Activated naive CD4-positive, alpha-beta T cell treated with anti-CD3 and anti-CD28 coated beads for 36 hours (primary cell): ENCODE measurements around the gene KLHL14. TPM values are rescaled to one million over a fixed set of nuclear protein-coding genes. Genes with fewer than 3 reads are reported as not detected.

Experiments
- CTCF ChIA-PET: fragments of 350-600 bp; sonication (Branson Sonifier 250); formaldehyde crosslinking; loops from one replicate; lab custom pipeline; 2021; ENCODE audit warnings: antibody characterized with exemption; lab: Charles Lee
- DNase-seq: peaks from one replicate; pipeline ENCODE4 v3.0.0-alpha.2; 2020
- H3K27ac Mint-ChIP-seq: one replicate; pipeline ENCODE4 v1.8.0; 2021; ENCODE audit warnings: mild to moderate bottlenecking, mixed read lengths
- H3K27me3 Mint-ChIP-seq: one replicate; pipeline ENCODE4 v1.8.0; 2021; ENCODE audit warnings: low read depth, mixed read lengths
- H3K36me3 Mint-ChIP-seq: one replicate; pipeline ENCODE4 v1.8.0; 2021; ENCODE audit warnings: low read depth, mixed read lengths
- H3K4me1 Mint-ChIP-seq: one replicate; pipeline ENCODE4 v1.8.0; 2021; ENCODE audit warnings: low read depth, mixed read lengths
- H3K4me3 Mint-ChIP-seq: one replicate; pipeline ENCODE4 v1.8.0; 2021; ENCODE audit warnings: mild to moderate bottlenecking, moderate library complexity, mixed read lengths
- H3K9me3 Mint-ChIP-seq: one replicate; pipeline ENCODE4 v1.8.0; 2021; ENCODE audit warnings: mixed read lengths
- intact Hi-C: fragments of 100-400 bp; cut with micrococcal nuclease; formaldehyde crosslinking; loops from one replicate; pipeline ENCODE4 v1.15.1; 2023
- total RNA-seq, 2 experiments: library from RNA; stranded (reverse); gene quantifications; one replicate each; pipeline ENCODE4 v1.2.3, GENCODE V29; 2021

The KLHL14 gene
- total RNA-seq, 2 experiments from 2014 or later: not detected

DNA sequence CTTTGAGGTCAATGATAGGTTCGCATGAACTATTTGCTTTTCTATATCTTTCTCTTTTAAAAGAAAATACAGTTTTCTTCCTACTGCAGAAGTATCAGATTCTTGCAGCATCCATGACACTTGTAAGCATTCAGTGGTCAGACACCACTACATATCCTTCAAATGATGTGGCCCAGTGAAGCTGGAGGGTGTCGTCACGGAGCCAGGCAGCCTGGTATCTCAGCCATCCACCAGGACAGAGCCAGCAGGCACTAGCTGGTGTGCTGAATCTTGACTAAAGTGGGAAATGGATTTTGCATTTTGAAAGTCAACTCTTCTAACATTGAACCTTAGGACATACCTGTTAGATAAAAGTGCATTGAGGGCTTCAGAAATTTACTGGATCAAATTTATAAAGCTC, 5.4 kb downstream of the KLHL14 start:
- CTCF ChIA-PET: no interaction called here
- intact Hi-C loops: no loop called here
- Mint-ChIP-seq H3K36me3 (no peaks in the 10 kb centered on the region), H3K4me1 (peaks cover 14% of the 10 kb centered on the region), H3K27me3 (peaks cover 28% of the 10 kb centered on the region), H3K27ac (no peak overlapping the region), H3K9me3 (no peaks in the 10 kb centered on the region), H3K4me3 (no peak overlapping the region)
- DNase-seq: no peak

DNA sequence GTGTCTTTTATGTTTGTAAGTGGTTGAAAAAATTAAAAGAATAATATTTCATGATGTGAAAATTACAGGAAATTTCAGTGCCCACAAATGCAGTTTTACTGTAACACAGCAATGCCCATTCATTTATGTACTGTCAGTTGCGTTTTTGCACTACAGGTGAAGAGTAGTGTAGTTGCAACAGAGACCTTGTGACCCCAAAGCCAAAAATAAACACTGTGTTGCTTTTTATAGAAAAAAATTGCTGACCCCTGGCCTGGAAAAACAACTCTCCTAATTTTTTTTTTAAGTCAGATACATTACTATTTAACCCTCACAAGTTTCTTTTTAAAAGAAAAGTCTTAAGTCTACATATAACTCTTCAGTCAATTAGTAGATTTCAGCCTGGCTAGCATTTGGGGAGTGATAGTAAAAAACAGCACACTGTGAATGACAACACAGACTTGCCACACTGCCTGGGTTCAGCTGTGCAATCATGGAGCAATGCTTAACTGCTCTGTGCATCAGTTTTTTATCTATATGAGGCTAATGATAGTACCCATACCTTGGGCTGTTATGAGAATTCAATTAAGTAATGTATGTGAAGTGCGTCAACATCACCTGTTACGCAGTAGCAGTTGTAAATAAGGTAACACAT, 8.1 kb downstream of the KLHL14 start:
- no peaks in the 10 kb centered on the region for H3K9me3 Mint-ChIP-seq
- no peaks in the 10 kb centered on the region for H3K36me3 Mint-ChIP-seq
- no peak overlapping the region for H3K27ac Mint-ChIP-seq
- intact Hi-C loops: no loop called here
- CTCF ChIA-PET: no interaction called here
- no peak for DNase-seq
- H3K4me1 Mint-ChIP-seq: peaks cover 4% of the 10 kb centered on the region
- peaks cover 20% of the 10 kb centered on the region for H3K27me3 Mint-ChIP-seq
- no peak overlapping the region for H3K4me3 Mint-ChIP-seq

DNA sequence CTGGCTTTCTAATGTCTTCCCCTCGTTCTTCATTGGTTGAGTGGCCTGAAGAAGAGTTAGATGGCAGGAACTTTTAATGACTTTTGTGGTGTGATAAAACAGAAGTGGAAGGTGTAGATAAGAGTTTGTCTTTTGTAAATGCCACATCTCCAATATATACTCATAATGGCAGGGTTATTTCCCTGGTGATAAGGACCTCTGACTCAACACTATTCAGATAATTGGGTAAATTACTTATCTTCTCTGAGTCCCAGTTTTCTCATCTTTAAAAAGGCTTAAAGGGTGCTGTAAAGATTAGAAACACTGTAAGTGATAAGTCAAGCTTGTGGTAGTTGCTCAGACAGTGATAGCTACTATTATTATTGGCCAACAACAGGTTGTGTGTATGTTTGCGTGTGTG, 9.5 kb downstream of the KLHL14 start:
- Mint-ChIP-seq H3K27me3 (peaks cover 7% of the 10 kb centered on the region), H3K4me3 (no peak overlapping the region), H3K9me3 (no peaks in the 10 kb centered on the region), H3K4me1 (no peaks in the 10 kb centered on the region), H3K27ac (no peak overlapping the region), H3K36me3 (no peaks in the 10 kb centered on the region)
- DNase-seq: no peak
- CTCF ChIA-PET: no interaction called here
- intact Hi-C loops: no loop called here

DNA sequence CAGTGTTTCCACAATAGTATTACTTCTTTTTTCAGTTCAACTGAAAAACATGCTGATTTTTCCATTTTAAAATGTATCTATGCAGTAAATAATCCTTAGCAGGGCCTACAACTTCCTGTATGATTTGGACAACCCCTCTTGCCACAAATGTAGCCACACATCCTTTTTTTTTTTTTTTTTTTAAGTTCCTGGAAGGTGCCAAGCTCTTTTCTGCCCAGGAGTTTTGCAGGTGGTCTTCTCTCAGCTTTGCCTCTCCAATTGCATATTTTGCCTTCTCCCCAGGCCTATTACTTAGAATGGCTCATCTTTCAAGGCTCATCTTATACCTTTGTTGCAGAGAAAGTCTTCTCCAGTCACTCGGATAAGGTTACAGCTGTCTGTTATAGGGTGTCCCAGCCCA, 11.6 kb downstream of the KLHL14 start:
- Mint-ChIP-seq H3K36me3 (no peaks in the 10 kb centered on the region), H3K27me3 (peaks cover 7% of the 10 kb centered on the region), H3K4me3 (no peak overlapping the region), H3K9me3 (no peaks in the 10 kb centered on the region), H3K4me1 (no peaks in the 10 kb centered on the region), H3K27ac (no peak overlapping the region)
- no peak for DNase-seq
- intact Hi-C loops: no loop called here
- CTCF ChIA-PET: no interaction called here

DNA sequence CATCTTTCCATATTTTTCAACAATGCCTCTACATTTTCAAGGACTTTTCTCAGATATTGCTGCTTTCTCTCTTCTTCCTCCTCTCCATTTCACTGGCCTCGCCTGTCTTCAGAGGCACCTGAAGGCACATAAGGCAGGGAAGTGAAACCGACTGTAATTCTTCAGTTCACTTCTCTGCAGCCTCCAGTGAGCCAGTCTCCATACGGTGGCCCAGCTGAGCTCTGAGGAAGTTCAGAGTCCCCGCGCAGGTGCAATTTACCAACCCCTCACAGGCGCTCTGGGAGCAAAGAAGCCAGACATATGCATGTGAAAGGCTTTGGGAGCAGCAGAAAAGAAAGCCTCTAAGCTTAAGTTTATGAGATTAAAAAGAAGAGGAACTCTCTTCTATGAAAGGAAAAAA, 12.4 kb downstream of the KLHL14 start:
- no peak for DNase-seq
- intact Hi-C loops: no loop called here
- Mint-ChIP-seq H3K9me3 (no peaks in the 10 kb centered on the region), H3K27me3 (peaks cover 7% of the 10 kb centered on the region), H3K36me3 (no peaks in the 10 kb centered on the region), H3K4me3 (no peak overlapping the region), H3K27ac (no peak overlapping the region), H3K4me1 (no peaks in the 10 kb centered on the region)
- CTCF ChIA-PET: no interaction called here

DNA sequence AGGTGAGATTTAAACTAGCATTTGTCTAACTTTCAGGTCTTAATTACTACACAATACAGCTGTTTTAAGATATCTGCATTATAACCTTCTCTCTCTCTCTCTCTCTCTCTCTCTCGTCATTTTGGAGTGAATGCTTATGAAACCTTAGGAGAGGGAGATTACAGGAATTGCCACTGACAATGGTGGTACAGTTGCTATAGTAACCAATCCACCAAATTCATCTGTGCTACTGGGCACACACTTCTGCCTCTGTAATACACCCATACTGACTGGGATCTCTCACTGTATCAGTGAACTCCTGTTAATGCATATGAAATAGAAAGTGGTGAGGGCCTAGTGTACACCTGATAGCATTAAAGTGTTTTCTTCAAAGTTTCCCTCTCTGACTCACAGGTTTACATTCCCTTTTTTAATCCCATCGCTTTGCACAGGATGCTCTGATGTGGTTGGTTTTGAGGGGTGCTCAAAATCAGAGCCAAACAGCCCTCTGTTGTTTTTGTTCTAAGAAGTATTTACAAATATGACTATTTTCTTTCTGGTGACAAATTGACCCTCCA, 13.1 kb downstream of the KLHL14 start:
- Mint-ChIP-seq H3K9me3 (no peaks in the 10 kb centered on the region), H3K27ac (no peak overlapping the region), H3K4me3 (no peak overlapping the region), H3K27me3 (peaks cover 9% of the 10 kb centered on the region), H3K4me1 (no peaks in the 10 kb centered on the region), H3K36me3 (no peaks in the 10 kb centered on the region)
- no peak for DNase-seq
- intact Hi-C loops: loop anchor here (10.0 kb wide), 1 partner anchor 65 kb away; no protein-coding TSS in a partner anchor
- CTCF ChIA-PET: interaction anchor here (0.6 kb wide), 1 partner anchor 10 kb away, joined by 3 read pairs; no protein-coding TSS in a partner anchor

DNA sequence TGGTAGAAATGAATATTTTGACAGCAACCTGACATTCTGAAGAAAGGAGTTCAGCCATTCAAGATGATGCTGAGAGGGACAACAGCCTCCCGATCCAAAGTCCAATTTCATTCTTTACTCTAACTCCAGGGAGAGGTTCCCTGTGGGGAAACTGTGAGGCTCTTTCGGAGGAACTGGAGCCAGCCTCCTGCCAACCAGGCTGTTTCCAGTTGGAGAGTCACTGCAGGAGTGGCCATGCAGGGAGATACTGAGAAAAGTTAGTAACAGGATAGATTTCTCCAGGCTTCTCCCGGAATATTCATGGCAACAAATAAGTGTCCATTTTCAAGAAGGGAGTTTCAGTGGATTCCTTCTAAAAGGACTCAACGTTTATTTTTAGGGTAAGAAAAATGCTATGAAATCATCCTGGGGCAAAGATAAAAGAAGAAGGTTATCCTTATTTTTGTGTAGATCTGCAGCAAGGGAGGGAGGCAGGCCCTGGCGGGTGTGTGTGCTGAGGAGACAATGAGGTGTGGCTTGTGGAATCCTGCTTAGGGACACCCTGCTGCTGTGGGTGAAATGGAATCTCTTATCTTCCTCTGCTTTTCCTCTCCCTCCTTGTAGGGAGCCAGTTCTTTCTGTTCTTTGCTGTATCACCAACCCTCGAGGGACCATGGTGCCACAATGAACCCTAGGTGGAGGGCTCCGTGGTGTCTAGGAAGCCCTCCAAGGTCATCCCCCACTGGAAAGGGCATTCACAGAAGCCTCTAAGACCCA, 18.1 kb downstream of the KLHL14 start:
- Mint-ChIP-seq H3K27me3 (peaks cover 15% of the 10 kb centered on the region), H3K4me1 (no peaks in the 10 kb centered on the region), H3K36me3 (no peaks in the 10 kb centered on the region), H3K27ac (no peak overlapping the region), H3K9me3 (no peaks in the 10 kb centered on the region), H3K4me3 (no peak overlapping the region)
- no peak for DNase-seq
- intact Hi-C loops: loop anchor here (10.0 kb wide), 1 partner anchor 60 kb away; no protein-coding TSS in a partner anchor
- CTCF ChIA-PET: no interaction called here

DNA sequence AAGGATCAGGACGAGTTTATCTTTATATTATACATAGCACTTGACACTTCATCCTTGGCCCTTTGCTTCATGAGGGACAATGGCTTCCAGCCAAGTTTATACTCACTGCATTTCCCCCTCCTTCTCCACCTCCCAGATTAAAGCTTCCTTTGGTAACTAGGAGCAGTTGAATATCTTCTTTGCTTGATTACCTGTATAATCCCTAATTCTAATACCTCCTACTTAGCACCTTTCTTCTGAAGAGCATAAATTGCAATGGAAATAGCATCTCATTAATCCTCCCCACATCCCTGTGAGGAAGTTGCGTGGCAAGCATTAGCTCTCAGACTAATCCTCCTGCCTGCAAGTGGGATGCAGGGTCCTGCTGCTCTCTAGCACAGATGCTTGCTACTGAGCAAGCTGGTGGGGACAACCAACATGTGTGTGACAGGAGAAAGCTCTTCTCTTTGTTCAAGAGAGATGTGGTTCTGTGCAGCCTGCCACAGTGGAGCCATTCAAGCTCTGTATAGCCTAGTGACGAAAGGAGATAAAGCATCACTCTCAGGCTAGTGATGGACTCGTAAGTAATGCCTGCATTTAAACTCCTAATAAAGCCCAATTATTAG, 19.1 kb downstream of the KLHL14 start:
- Mint-ChIP-seq H3K4me3 (no peak overlapping the region), H3K27ac (no peak overlapping the region), H3K27me3 (peaks cover 15% of the 10 kb centered on the region), H3K4me1 (no peaks in the 10 kb centered on the region), H3K9me3 (no peaks in the 10 kb centered on the region), H3K36me3 (no peaks in the 10 kb centered on the region)
- DNase-seq: no peak
- intact Hi-C loops: loop anchor here (10.0 kb wide), 1 partner anchor 59 kb away; no protein-coding TSS in a partner anchor
- CTCF ChIA-PET: no interaction called here

DNA sequence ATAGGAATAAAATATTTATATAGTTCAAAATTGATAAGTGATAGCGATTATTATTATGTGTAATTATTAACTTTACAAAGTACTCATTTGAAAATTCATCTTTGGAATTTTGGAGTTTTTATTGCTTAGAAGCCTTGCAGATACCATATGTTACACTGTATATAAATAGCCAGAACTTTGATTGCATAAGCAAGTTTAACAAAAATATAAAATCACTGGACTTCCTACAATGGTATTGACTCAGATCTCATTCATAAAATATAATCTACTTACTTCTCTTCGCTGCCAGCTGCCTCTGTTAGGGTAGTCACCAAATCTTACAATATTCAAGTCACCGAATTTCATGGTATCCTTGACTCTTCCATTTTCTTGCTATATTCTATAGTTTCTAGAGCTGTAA, 22.5 kb downstream of the KLHL14 start:
- Mint-ChIP-seq H3K4me1 (no peaks in the 10 kb centered on the region), H3K9me3 (no peaks in the 10 kb centered on the region), H3K36me3 (no peaks in the 10 kb centered on the region), H3K27ac (no peak overlapping the region), H3K4me3 (no peak overlapping the region), H3K27me3 (peaks cover 13% of the 10 kb centered on the region)
- CTCF ChIA-PET: no interaction called here
- DNase-seq: no peak
- intact Hi-C loops: loop anchor here (10.0 kb wide), 1 partner anchor 56 kb away; no protein-coding TSS in a partner anchor

DNA sequence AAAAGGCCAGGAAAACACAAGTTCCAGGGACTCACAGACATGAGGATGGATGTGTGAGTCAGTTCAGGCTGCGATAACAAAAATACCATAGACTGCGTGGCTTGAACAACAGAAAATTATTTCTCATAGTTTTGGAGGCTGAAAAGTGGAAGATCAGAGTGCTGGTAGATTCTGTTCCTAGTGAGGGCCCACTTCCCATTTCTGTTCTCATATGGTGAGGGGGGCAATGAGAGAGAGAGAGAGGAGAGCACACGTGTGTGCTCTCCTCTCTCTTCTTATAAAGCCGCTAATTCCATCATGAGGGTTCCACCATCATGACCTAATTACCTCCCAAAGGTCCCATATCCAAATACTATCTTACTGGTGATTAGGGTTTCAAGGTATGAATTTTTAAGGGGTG, 23.0 kb downstream of the KLHL14 start:
- Mint-ChIP-seq H3K27me3 (peaks cover 12% of the 10 kb centered on the region), H3K27ac (no peak overlapping the region), H3K4me3 (no peak overlapping the region), H3K36me3 (no peaks in the 10 kb centered on the region), H3K4me1 (no peaks in the 10 kb centered on the region), H3K9me3 (no peaks in the 10 kb centered on the region)
- DNase-seq: no peak
- intact Hi-C loops: loop anchor here (10.0 kb wide), 1 partner anchor 55 kb away; no protein-coding TSS in a partner anchor
- CTCF ChIA-PET: no interaction called here

DNA sequence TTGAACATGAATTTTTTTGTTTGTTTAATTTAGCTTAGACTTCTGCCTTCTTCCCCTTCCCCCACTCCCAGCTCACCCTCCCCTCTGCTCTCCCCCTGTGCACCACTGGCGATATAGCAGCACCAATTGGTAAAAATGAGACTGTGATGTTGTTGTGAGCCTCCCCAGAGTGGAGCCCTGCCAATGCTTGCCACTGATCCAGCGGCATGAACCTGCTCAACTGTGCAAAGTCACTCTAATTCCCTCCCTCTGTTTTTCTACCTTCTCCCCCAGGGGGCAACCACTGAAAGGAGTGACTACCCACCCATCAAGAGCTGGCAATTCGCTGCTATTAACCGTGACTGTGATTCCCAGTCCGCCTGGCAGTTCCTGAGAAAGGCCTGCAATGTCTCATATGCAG, 30.2 kb downstream of the KLHL14 start:
- DNase-seq: no peak
- no peak overlapping the region for H3K4me3 Mint-ChIP-seq
- no peak overlapping the region for H3K27ac Mint-ChIP-seq
- intact Hi-C loops: no loop called here
- CTCF ChIA-PET: interaction anchor here (0.6 kb wide), 1 partner anchor 955 kb away, joined by 3 read pairs; no protein-coding TSS in a partner anchor
- H3K36me3 Mint-ChIP-seq: no peaks in the 10 kb centered on the region
- H3K4me1 Mint-ChIP-seq: no peaks in the 10 kb centered on the region
- peaks cover 8% of the 10 kb centered on the region for H3K27me3 Mint-ChIP-seq
- no peaks in the 10 kb centered on the region for H3K9me3 Mint-ChIP-seq

DNA sequence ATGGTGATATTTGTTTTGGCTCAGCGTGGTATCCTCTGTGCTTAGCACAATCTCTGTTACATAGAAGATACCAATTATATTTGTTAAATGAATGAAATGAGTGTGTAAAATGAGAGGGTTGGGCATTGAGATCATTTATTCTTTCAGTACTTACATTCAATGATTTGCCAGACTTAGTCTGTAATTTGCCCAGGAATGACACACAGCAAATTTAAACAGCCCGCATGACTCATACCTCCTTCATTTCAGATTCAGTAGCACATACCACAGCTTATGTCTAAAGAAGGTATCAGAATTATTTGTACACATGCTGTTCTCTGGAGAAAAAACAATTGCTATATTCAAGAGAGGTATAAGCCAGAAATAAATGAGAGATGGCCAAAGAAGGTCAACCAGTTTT, 37.0 kb downstream of the KLHL14 start:
- Mint-ChIP-seq H3K27me3 (peaks cover 4% of the 10 kb centered on the region), H3K4me3 (no peak overlapping the region), H3K27ac (no peak overlapping the region), H3K4me1 (no peaks in the 10 kb centered on the region), H3K9me3 (peaks cover 2% of the 10 kb centered on the region), H3K36me3 (no peaks in the 10 kb centered on the region)
- DNase-seq: no peak
- intact Hi-C loops: no loop called here
- CTCF ChIA-PET: no interaction called here
